ENCODE results near the gene CLSTN3.
"Not testable (repeated sequence)": the region's sequence is repeated elsewhere in the genome, so short reads cannot be mapped to it uniquely, and the experiment has no call there.

The CLSTN3 gene

GRCh38 chr12:7154042-7154441, 23.9 kb downstream of the CLSTN3 start:
- no peak for DNase-seq

- DNase-seq, result no peak
Observed at GRCh38 chr12:7154901-7155470, 24.8 kb downstream of the CLSTN3 start.

GRCh38 chr12:7155471-7156034, 25.4 kb downstream of the CLSTN3 start:
- no peak for DNase-seq

- no peak for DNase-seq
Observed at GRCh38 chr12:7156259-7157197, 26.4 kb downstream of the CLSTN3 start.

GRCh38 chr12:7157391-7157790, 27.2 kb downstream of the CLSTN3 start:
- DNase-seq, result no peak

GRCh38 chr12:7158781-7159609, 28.8 kb downstream of the CLSTN3 start:
- DNase-seq, result no peak

- DNase-seq, result no peak
Observed at GRCh38 chr12:7160183-7160582, 30.0 kb downstream of the CLSTN3 start.

GRCh38 chr12:7161327-7161726, 31.2 kb downstream of the CLSTN3 start:
- DNase-seq, result no peak

- no peak for DNase-seq
Observed at GRCh38 chr12:7161811-7162210, 31.6 kb downstream of the CLSTN3 start.

GRCh38 chr12:7162691-7163114, 32.5 kb downstream of the CLSTN3 start:
- DNase-seq, result peak; percentile 41

GRCh38 chr12:7169951-7170350, 39.8 kb downstream of the CLSTN3 start:
- DNase-seq, result no peak

- no peak for DNase-seq
Observed at GRCh38 chr12:7171854-7172253, 41.7 kb downstream of the CLSTN3 start.

- no peak for DNase-seq
Observed at GRCh38 chr12:7175493-7175892, 45.3 kb downstream of the CLSTN3 start.

- no peak for DNase-seq
Observed at GRCh38 chr12:7176595-7176994, 46.4 kb downstream of the CLSTN3 start.

- DNase-seq, result no peak
Observed at GRCh38 chr12:7178481-7178880, 48.3 kb downstream of the CLSTN3 start.

- no peak for DNase-seq
Observed at GRCh38 chr12:7180685-7181084, 50.5 kb downstream of the CLSTN3 start.

GRCh38 chr12:7186058-7186457, 55.9 kb downstream of the CLSTN3 start:
- DNase-seq, result not testable (repeated sequence)

GRCh38 chr12:7188562-7189397, 58.6 kb downstream of the CLSTN3 start:
- DNase-seq, result peak; percentile 77

- peak; percentile 93 for DNase-seq
Observed at GRCh38 chr12:7189398-7190267, 59.5 kb downstream of the CLSTN3 start, which contains the start of gene PEX5. Gene PEX5 (plus strand): TSS chr12:7189686. CDS start chr12:7190378, 692 bp downstream.

GRCh38 chr12:7190268-7191055, 60.3 kb downstream of the CLSTN3 start:
- DNase-seq, result no peak
